Common myeloid progenitor, CD34-positive (primary cell): Measurements from ENCODE around the gene ITLN2. TPM values are rescaled to one million over a fixed set of nuclear protein-coding genes. Genes with fewer than 3 reads are reported as not detected.

ENCODE experiments used
- CTCF ChIA-PET: fragments of 350-600 bp; sonication (Branson Sonifier 250); formaldehyde crosslinking; loops from one replicate; lab custom pipeline; 2021; ENCODE audit warnings: antibody characterized with exemption; lab: Charles Lee
- POLR2A ChIA-PET: fragments of 350-600 bp; sonication (Branson Sonifier 250); formaldehyde crosslinking; loops from one replicate; lab custom pipeline; 2021; ENCODE audit warnings: antibody characterized with exemption; lab: Charles Lee
- DNase-seq, 3 donors: peaks; one replicate each; pipeline versions ENCODE4 v3.0.0 to v3.0.0-alpha.2; 2013
- H3K27ac ChIP-seq, 2 experiments: 1 replicate in 1 of 2; 2 replicates in 1 of 2; pipeline ENCODE4 v1.7.0; 2013; ENCODE audit warnings: inconsistent platforms in 2 of 2, low read length in 2 of 2, mild to moderate bottlenecking in 2 of 2, low read depth in 1 of 2, moderate library complexity in 1 of 2; ENCODE audit not compliant: severe bottlenecking in 2 of 2, insufficient read depth in 1 of 2, poor library complexity in 1 of 2
- H3K27me3 ChIP-seq, 5 experiments: replicated peaks in 2 of 5; 1 replicate in 3 of 5; 2 replicates in 2 of 5; pipeline versions ENCODE4 v1.6.1 to v1.7.0; 2013; ENCODE audit warnings: low read length in 4 of 5, mild to moderate bottlenecking in 2 of 5, moderate library complexity in 2 of 5, inconsistent platforms in 1 of 5; ENCODE audit not compliant: insufficient read depth in 5 of 5, control insufficient read depth in 4 of 5
- H3K36me3 ChIP-seq, 4 experiments: 1 replicate in 2 of 4; 2 replicates in 2 of 4; pipeline versions ENCODE4 v1.6.1 to v1.7.0; 2013; ENCODE audit warnings: low read length in 3 of 4, control low read depth in 1 of 4, mild to moderate bottlenecking in 1 of 4; ENCODE audit not compliant: control insufficient read depth in 4 of 4, insufficient read depth in 4 of 4
- H3K4me1 ChIP-seq, 4 experiments: 1 replicate in 3 of 4; 2 replicates in 1 of 4; pipeline versions ENCODE4 v1.6.1 to v1.7.1; 2013; ENCODE audit warnings: low read length in 3 of 4, mild to moderate bottlenecking in 3 of 4, control low read depth in 1 of 4, inconsistent platforms in 1 of 4, moderate library complexity in 1 of 4; ENCODE audit not compliant: control insufficient read depth in 4 of 4, insufficient read depth in 4 of 4; ENCODE audit errors: control extremely low read depth in 1 of 4
- H3K4me3 ChIP-seq, 7 experiments: 1 replicate in 4 of 7; 2 replicates in 3 of 7; pipeline versions ENCODE4 v1.5.1 to v1.7.0; 2013; ENCODE audit warnings: mild to moderate bottlenecking in 7 of 7, low read length in 6 of 7, moderate library complexity in 6 of 7, inconsistent platforms in 2 of 7, low read depth in 2 of 7, control low read depth in 1 of 7; ENCODE audit not compliant: insufficient read depth in 4 of 7, control insufficient read depth in 1 of 7; ENCODE audit errors: extremely low read depth in 1 of 7
- H3K9me3 ChIP-seq, 5 experiments: 1 replicate in 4 of 5; 2 replicates in 1 of 5; pipeline versions ENCODE4 v1.6.1 to v1.7.1; 2013; ENCODE audit warnings: low read length in 4 of 5, mild to moderate bottlenecking in 2 of 5, inconsistent platforms in 1 of 5, low read depth in 1 of 5, moderate library complexity in 1 of 5; ENCODE audit not compliant: control insufficient read depth in 4 of 5, insufficient read depth in 2 of 5; ENCODE audit errors: control extremely low read depth in 1 of 5
- WGBS: methylation state at CpG from one replicate; pipeline ENCODE4 v1.1.5; 2013; ENCODE audit not compliant: insufficient coverage; 5-methylcytosine and 5-hydroxymethylcytosine counted together
- polyA plus RNA-seq: library from polyadenylated mRNA; unstranded; fragments of 120-200 nt; gene quantifications from one replicate; pipeline ENCODE4 v1.2.1, GENCODE V29; 2013

ITLN2 gene
- polyA plus RNA-seq, result not detected

- H3K4me1 ChIP-seq, result peaks cover 0 to 12% (median 0%) of the 10 kb centered on the region in 4 experiments
- no peak within 1 kb of the TSS for H3K4me3 ChIP-seq
- WGBS, result 83% methylated on average over 6 of the region's 8 CpGs
- no peaks in the 10 kb centered on the region for H3K27me3 ChIP-seq
- peak; percentile 32 to 50 (median 50) for DNase-seq
- no peak within 1 kb of the TSS for H3K27ac ChIP-seq
- CTCF ChIA-PET, result interaction anchor here (0.6 to 6.5 kb wide), 30 partner anchors 8 to 282 kb away, joined by 3 to 152 read pairs (median 4); partner anchors contain the start of gene CD48
- H3K9me3 ChIP-seq, result no peaks in the 10 kb centered on the region
- no peaks in the 10 kb centered on the region for H3K36me3 ChIP-seq
- POLR2A ChIA-PET, result interaction anchor here (0.7 to 0.9 kb wide), 2 partner anchors 49 to 119 kb away, joined by 3 read pairs; no protein-coding TSS in a partner anchor
Measured at GRCh38 chr1:160954158-160955104, at the start of gene ITLN2. TSS of gene ITLN2 (minus strand) at chr1:160954809. CDS start at chr1:160954741, 68 bp downstream.

- H3K27ac ChIP-seq, result no peak overlapping the region
Measured at GRCh38 chr1:161001525-161001924, 46.9 kb upstream of the ITLN2 start.

GRCh38 chr1:161000736-161001480, 46.3 kb upstream of the ITLN2 start:
- POLR2A ChIA-PET, result interaction anchor here (0.5 to 1.4 kb wide), 3 partner anchors 13 to 20 kb away, joined by 3 to 10 read pairs (median 3); partner anchors contain the start of gene F11R
- H3K36me3 ChIP-seq, result peaks cover 14 to 35% (median 30%) of the 10 kb centered on the region in 4 experiments
- no peaks in the 10 kb centered on the region for H3K9me3 ChIP-seq

More at GRCh38 chr1:161001525-161001924, 46.9 kb upstream of the ITLN2 start:
- WGBS, result 96% methylated on average over 3 of the region's 5 CpGs
- Histone ChIP-seq H3K4me3 (no peak overlapping the region), H3K4me1 (peaks cover 0 to 6% (median 5%) of the 10 kb centered on the region in 4 experiments), H3K36me3 (peaks cover 14 to 38% (median 30%) of the 10 kb centered on the region in 4 experiments), H3K27me3 (no peaks in the 10 kb centered on the region), H3K9me3 (no peaks in the 10 kb centered on the region)
- ChIA-PET POLR2A (interaction anchor here (0.5 kb wide), 1 partner anchor 13 kb away, joined by 10 read pairs; no protein-coding TSS in a partner anchor), CTCF (interaction anchor here (1.2 to 8.6 kb wide), 5 partner anchors 9 to 96 kb away, joined by 3 to 120 read pairs (median 5); partner anchors contain the start of gene KLHDC9)
- DNase-seq, result no peak

GRCh38 chr1:160999376-160999775, 44.8 kb upstream of the ITLN2 start:
- H3K4me3 ChIP-seq, result no peak overlapping the region
- H3K4me1 ChIP-seq, result peaks cover 0 to 6% (median 5%) of the 10 kb centered on the region in 4 experiments
- WGBS, result 99% methylated on average over 5 of the region's 5 CpGs
- ChIA-PET CTCF (interaction anchor here (1.4 to 8.6 kb wide), 8 partner anchors 8 to 139 kb away, joined by 3 to 120 read pairs (median 40); partner anchors contain the start of genes ARHGAP30, F11R, KLHDC9 and TSTD1), POLR2A (no interaction called here)
- no peak overlapping the region for H3K27ac ChIP-seq
- DNase-seq, result no peak
- no peaks in the 10 kb centered on the region for H3K9me3 ChIP-seq
- peaks cover 14 to 35% (median 30%) of the 10 kb centered on the region in 4 experiments for H3K36me3 ChIP-seq
- H3K27me3 ChIP-seq, result no peaks in the 10 kb centered on the region

More at GRCh38 chr1:161000736-161001480, 46.3 kb upstream of the ITLN2 start:
- Histone ChIP-seq H3K27ac (no peak overlapping the region), H3K27me3 (no peaks in the 10 kb centered on the region), H3K4me3 (no peak overlapping the region), H3K4me1 (peaks cover 0 to 6% (median 5%) of the 10 kb centered on the region in 4 experiments)
- WGBS, result 98% methylated on average over 7 of the region's 11 CpGs
- DNase-seq, result no peak
- CTCF ChIA-PET, result interaction anchor here (1.2 to 8.6 kb wide), 9 partner anchors 9 to 97 kb away, joined by 3 to 120 read pairs (median 9); partner anchors contain the start of genes F11R, KLHDC9 and TSTD1

GRCh38 chr1:160997323-160998038, 42.9 kb upstream of the ITLN2 start:
- no peaks in the 10 kb centered on the region for H3K9me3 ChIP-seq
- DNase-seq, result peak; percentile 63 to 74 (median 73)
- no peak overlapping the region for H3K4me3 ChIP-seq
- 64% methylated on average over 1 of the region's 1 CpG for WGBS
- CTCF ChIA-PET, result interaction anchor here (0.8 to 8.6 kb wide), 28 partner anchors 9 to 168 kb away, joined by 3 to 120 read pairs (median 6); partner anchors contain the start of genes ARHGAP30, DEDD, F11R and KLHDC9
- H3K36me3 ChIP-seq, result peaks cover 14 to 35% (median 30%) of the 10 kb centered on the region in 4 experiments
- H3K27me3 ChIP-seq, result no peaks in the 10 kb centered on the region
- POLR2A ChIA-PET, result interaction anchor here (0.6 to 2.1 kb wide), 7 partner anchors 16 to 102 kb away, joined by 3 to 14 read pairs (median 6); partner anchors contain the start of genes F11R, TSTD1 and USF1
- H3K4me1 ChIP-seq, result peaks cover 0 to 6% (median 5%) of the 10 kb centered on the region in 4 experiments
- H3K27ac ChIP-seq, result peak overlapping the region in 1 of 2 experiments; percentile 52
